K562 (cell line): ENCODE data around the gene SLC13A4.

ENCODE experiments used
- CC2D1A ChIP-seq: fragments of 450-650 bp; IDR thresholded peaks from 2 replicates; pipeline ENCODE4 v1.6.1; 2017; ENCODE audit warnings: mild to moderate bottlenecking
- CTCF ChIP-seq, 3 experiments: IDR thresholded peaks in 2 of 3; conservative IDR thresholded peaks in 1 of 3; 2 replicates each; pipeline ENCODE4 v1.5.1; 2011 to 2012; ENCODE audit warnings: low read length in 3 of 3, mild to moderate bottlenecking in 3 of 3, control low read depth in 2 of 3, improper control_type of control experiment in 1 of 3, inconsistent platforms in 1 of 3, low read depth in 1 of 3, mixed read lengths in 1 of 3, moderate library complexity in 1 of 3; ENCODE audit not compliant: insufficient read depth in 2 of 3
- NR2C1 ChIP-seq, 2 experiments: fragments of 450-650 bp; IDR thresholded peaks; 2 replicates each; pipeline ENCODE4 v1.6.1; 2017; ENCODE audit warnings: mild to moderate bottlenecking in 2 of 2, antibody characterized with exemption in 1 of 2, inconsistent platforms in 1 of 2, missing compliant biosample characterization in 1 of 2, missing genetic modification characterization in 1 of 2
- RNF2 ChIP-seq: sonication (generic); IDR thresholded peaks from 2 replicates; pipeline ENCODE4 v1.6.1; 2016
- SMAD4 ChIP-seq: fragments of 250-450 bp; sonication (Bioruptor Pico); conservative IDR thresholded peaks from 2 replicates; pipeline ENCODE4 v1.8.0; 2021; ENCODE audit warnings: inconsistent platforms, mild to moderate bottlenecking, moderate library complexity
- TAF1 ChIP-seq: IDR thresholded peaks from 2 replicates; pipeline ENCODE4 v1.6.1; 2011; ENCODE audit warnings: mild to moderate bottlenecking, low read length, moderate library complexity; ENCODE audit not compliant: insufficient read depth, control insufficient read depth, severe bottlenecking; ENCODE audit errors: extremely low read depth
- ZC3H11A ChIP-seq: IDR thresholded peaks from 2 replicates; pipeline ENCODE4 v1.6.1; 2012; ENCODE audit warnings: low read depth, low read length, improper control_type of control experiment

- TF ChIP-seq CC2D1A (no peak), ZC3H11A (no peak), TAF1 (no peak), RNF2 (no peak), SMAD4 (CRISPR knock-in tag) (no peak), CTCF (IDR thresholded peaks at IDR 0.05 in 2 of 3, conservative IDR thresholded peaks at IDR 0.05 in 1 of 3; ENCODE audit: insufficient read depth in 2 of 3, low read depth in 1 of 3, low read length in 3 of 3) (no peak), NR2C1 (IDR thresholded peaks at IDR 0.05) (no peak), NR2C1 (tag; IDR thresholded peaks at IDR 0.05) (no peak)
These were observed 34.4 kb downstream of the SLC13A4 start for GRCh38 chr7:135693558-135693957.
